OCI-LY3 (cell line): ENCODE measurements around the gene HIC1.

ENCODE experiments used
- H2AFZ ChIP-seq: fragments of 200-600, 300-600 bp; shearing (Covaris generic); 2 replicates; pipeline ENCODE4 v1.6.0; 2014; ENCODE audit warnings: antibody characterized with exemption, low read depth, low read length
- H3K27ac ChIP-seq: fragments of 200-600, 300-600 bp; sonication (generic); 2 replicates; pipeline ENCODE4 v1.5.1; 2014; ENCODE audit warnings: mild to moderate bottlenecking, low read length, moderate library complexity, mixed read lengths
- H3K27me3 ChIP-seq: fragments of 200-600, 300-600 bp; sonication (generic); 2 replicates; pipeline ENCODE4 v1.6.1; 2014; ENCODE audit warnings: low read depth, low read length, mixed read lengths
- H3K36me3 ChIP-seq: fragments of 200-600, 300-600 bp; sonication (generic); replicated peaks from 2 replicates; pipeline ENCODE3; 2014; ENCODE audit warnings: low read depth, low read length, mixed read lengths
- H3K4me1 ChIP-seq: fragments of 300-600, 200-600 bp; sonication (generic); 2 replicates; pipeline ENCODE4 v1.6.1; 2014; ENCODE audit warnings: low read length, mixed read lengths
- H3K4me2 ChIP-seq: fragments of 200-600, 300-600 bp; sonication (generic); 2 replicates; pipeline ENCODE4 v1.6.1; 2014; ENCODE audit warnings: low read length, mixed read lengths
- H3K4me3 ChIP-seq: fragments of 300-600, 200-600 bp; sonication (generic); 2 replicates; pipeline ENCODE4 v1.5.1; 2014; ENCODE audit warnings: antibody characterized with exemption, mild to moderate bottlenecking, low read length, moderate library complexity
- H3K79me2 ChIP-seq: fragments of 300-600, 200-600 bp; shearing (Covaris generic); 2 replicates; pipeline ENCODE4 v1.6.1; 2014; ENCODE audit warnings: mild to moderate bottlenecking, low read length, mixed read lengths
- H3K9ac ChIP-seq: fragments of 300-600, 200-600 bp; shearing (Covaris generic); 2 replicates; pipeline ENCODE4 v1.6.0; 2014; ENCODE audit warnings: mild to moderate bottlenecking, low read length, moderate library complexity
- H3K9me3 ChIP-seq: fragments of 200-600, 300-600 bp; shearing (Covaris generic); 2 replicates; pipeline ENCODE4 v1.6.1; 2014; ENCODE audit warnings: low read length, mixed read lengths; ENCODE audit not compliant: insufficient read depth
- H4K20me1 ChIP-seq: fragments of 200-600, 300-600 bp; sonication (generic); 2 replicates; pipeline ENCODE4 v1.6.1; 2016; ENCODE audit warnings: low read length, mixed read lengths; ENCODE audit not compliant: insufficient read depth
- CTCF ChIP-seq: fragments of 200-600, 300-600 bp; sonication (generic); IDR thresholded peaks from 2 replicates; pipeline ENCODE4 v1.5.1; 2014; ENCODE audit warnings: antibody characterized with exemption, low read length, low read depth
- EZH2phosphoT487 ChIP-seq: fragments of 200-600 bp; shearing (Covaris generic); IDR thresholded peaks from 2 replicates; pipeline ENCODE4 v1.6.1; 2018; ENCODE audit warnings: antibody characterized with exemption, mixed run types, low read depth

Gene HIC1

GRCh38 chr17:2054512-2055291, at the start of gene HIC1:
Gene HIC1, plus strand, starts transcription at chr17:2055103. Its CDS starts 1,588 bp downstream, at chr17:2056691.
- H3K4me2 ChIP-seq: peak within 1 kb of the TSS; percentile 77
- no peaks in the 10 kb centered on the region for H3K9me3 ChIP-seq
- H3K9ac ChIP-seq: peak within 1 kb of the TSS; percentile 22; the same call in 1 of the 2 replicates
- H3K36me3 ChIP-seq: no peaks in the 10 kb centered on the region
- H4K20me1 ChIP-seq: no peaks in the 10 kb centered on the region
- H3K4me3 ChIP-seq: peak within 1 kb of the TSS; percentile 84
- H3K27ac ChIP-seq: no peak within 1 kb of the TSS
- peaks cover 9% of the 10 kb centered on the region; the same call in 1 of the 2 replicates for H3K4me1 ChIP-seq
- TF ChIP-seq CTCF: peak; percentile 63
- TF ChIP-seq EZH2phosphoT487: no peak
- no peak within 1 kb of the TSS for H2AFZ ChIP-seq
- H3K27me3 ChIP-seq: no peaks in the 10 kb centered on the region
- no peaks in the 10 kb centered on the region for H3K79me2 ChIP-seq

DNA sequence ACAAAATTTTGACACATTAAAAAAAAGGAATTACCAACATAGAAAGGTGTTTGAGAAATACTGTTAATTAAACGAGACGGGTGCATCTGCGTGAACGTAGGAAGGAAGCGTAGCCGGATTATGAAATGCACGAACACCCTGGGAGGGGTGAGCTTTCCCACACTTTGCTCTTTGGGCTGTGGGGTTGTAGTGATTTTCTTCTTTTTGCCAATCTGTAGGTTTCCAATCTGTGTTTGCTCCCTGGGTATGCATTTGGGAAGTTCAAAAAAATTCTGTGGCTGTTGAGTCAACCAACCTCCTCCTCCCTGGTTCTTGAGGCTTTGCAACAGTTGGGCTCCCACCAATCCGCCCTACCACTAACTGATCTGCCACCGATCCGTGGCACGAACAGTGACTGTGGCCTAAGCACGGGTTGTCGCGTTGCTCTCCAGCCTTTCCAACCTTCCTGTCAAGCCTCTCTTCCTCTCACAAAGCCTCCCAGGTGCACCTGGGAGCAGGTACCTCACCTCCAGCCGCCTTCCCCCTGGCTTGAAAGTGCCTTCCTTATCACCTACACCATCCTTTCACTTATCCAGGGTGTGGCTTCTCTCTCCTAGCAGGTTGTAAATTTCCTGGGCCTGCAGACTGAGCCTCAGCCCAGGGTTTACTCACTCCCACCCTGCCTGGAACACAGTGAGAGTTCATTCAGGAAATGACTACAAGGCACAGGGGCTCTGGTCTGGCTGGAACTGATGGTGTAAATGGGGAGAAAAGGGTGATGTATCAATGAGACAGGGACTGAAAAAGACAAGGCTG, 46.4 kb upstream of the HIC1 start:
- H3K27ac ChIP-seq: no peak overlapping the region
- no peaks in the 10 kb centered on the region for H3K79me2 ChIP-seq
- no peaks in the 10 kb centered on the region for H3K27me3 ChIP-seq
- H3K4me1 ChIP-seq: no peaks in the 10 kb centered on the region
- no peak overlapping the region for H2AFZ ChIP-seq
- TF ChIP-seq CTCF (no peak), EZH2phosphoT487 (no peak)
- no peaks in the 10 kb centered on the region for H4K20me1 ChIP-seq
- H3K9ac ChIP-seq: no peak overlapping the region
- H3K4me2 ChIP-seq: no peak overlapping the region
- no peak overlapping the region for H3K4me3 ChIP-seq
- no peaks in the 10 kb centered on the region for H3K9me3 ChIP-seq
- H3K36me3 ChIP-seq: no peaks in the 10 kb centered on the region

- Histone ChIP-seq H3K4me3 (no peak overlapping the region), H2AFZ (no peak overlapping the region), H3K27me3 (no peaks in the 10 kb centered on the region), H3K9ac (no peak overlapping the region), H3K27ac (no peak overlapping the region), H4K20me1 (no peaks in the 10 kb centered on the region), H3K9me3 (no peaks in the 10 kb centered on the region), H3K36me3 (no peaks in the 10 kb centered on the region), H3K4me2 (no peak overlapping the region), H3K79me2 (no peaks in the 10 kb centered on the region), H3K4me1 (no peaks in the 10 kb centered on the region)
- no peak for TF ChIP-seq EZH2phosphoT487
- TF ChIP-seq CTCF: no peak
Observed at GRCh38 chr17:2009737-2010136, 45.2 kb upstream of the HIC1 start.
